H54 (cell line): ENCODE data around the gene CRYBA4.

ENCODE experiments used
- DNase-seq: peaks from one replicate; pipeline ENCODE4 v3.0.0; 2011; ENCODE audit warnings: low spot score, mixed read lengths; ENCODE audit not compliant: insufficient read length
- FAIRE-seq: peaks from 3 replicates; lab custom pipeline; 2011; peaks lifted over from hg19 to GRCh38; lab: Jason Lieb, UNC
- POLR2A ChIP-seq: IDR thresholded peaks from 2 replicates; pipeline ENCODE4 v1.6.1; 2011; ENCODE audit warnings: low read depth, mild to moderate bottlenecking, low read length

Gene CRYBA4

GRCh38 chr22:26671317-26672059 lies 49.7 kb downstream of the CRYBA4 start:
- no peak for TF ChIP-seq POLR2A
- no peak for DNase-seq
- FAIRE-seq = no peak

- TF ChIP-seq POLR2A = no peak
- DNase-seq = no peak
- no peak for FAIRE-seq
Measured at GRCh38 chr22:26672060-26672471, 50.3 kb downstream of the CRYBA4 start.

- no peak for FAIRE-seq
- peak; percentile 56 for DNase-seq
- TF ChIP-seq POLR2A = peak; percentile 37; the same call in 1 of the 2 replicates
Measured at GRCh38 chr22:26672590-26673468, 51.1 kb downstream of the CRYBA4 start.

- no peak for TF ChIP-seq POLR2A
- no peak for DNase-seq
- FAIRE-seq = no peak
Measured at GRCh38 chr22:26673486-26673885, 51.7 kb downstream of the CRYBA4 start.

GRCh38 chr22:26674211-26675190 lies 52.7 kb downstream of the CRYBA4 start:
- no peak for TF ChIP-seq POLR2A
- FAIRE-seq = no peak
- DNase-seq = no peak

GRCh38 chr22:26675687-26676268 lies 54.0 kb downstream of the CRYBA4 start:
- no peak for TF ChIP-seq POLR2A
- no peak for FAIRE-seq
- no peak for DNase-seq

- FAIRE-seq = no peak
- DNase-seq = no peak
- no peak for TF ChIP-seq POLR2A
Measured at GRCh38 chr22:26677217-26677616, 55.5 kb downstream of the CRYBA4 start.

GRCh38 chr22:26679003-26679629 lies 57.4 kb downstream of the CRYBA4 start:
- TF ChIP-seq POLR2A = no peak
- DNase-seq (peak; percentile 36), FAIRE-seq (no peak)
